BJ (cell line): ENCODE measurements around the gene SLAMF1. TPM values are rescaled to one million over a fixed set of nuclear protein-coding genes. Genes with fewer than 3 reads are reported as not detected.

ENCODE experiments used
- CTCF ChIA-PET: fragments of 350-600 bp; formaldehyde crosslinking; extraction: SDS; loops from one replicate; lab custom pipeline; 2021; ENCODE audit warnings: antibody characterized with exemption, inconsistent platforms; lab: Yijun Ruan, JAX
- POLR2A ChIA-PET: fragments of 300-600 bp; sonication (Branson Sonifier 250); formaldehyde crosslinking; extraction: SDS; loops from one replicate; lab custom pipeline; 2021; ENCODE audit warnings: antibody characterized with exemption; lab: Charles Lee
- DNase-seq: peaks from one replicate; pipeline ENCODE4 v3.0.0-alpha.2; 2011; ENCODE audit warnings: low read depth
- H3K27me3 ChIP-seq: 2 replicates; pipeline ENCODE4 v1.6.0; 2011; ENCODE audit warnings: low read length; ENCODE audit not compliant: control insufficient read depth, insufficient read depth
- H3K36me3 ChIP-seq: 2 replicates; pipeline ENCODE4 v1.5.1; 2011; ENCODE audit warnings: low read length; ENCODE audit not compliant: control insufficient read depth, insufficient read depth
- H3K4me3 ChIP-seq: 2 replicates; pipeline ENCODE4 v1.5.1; 2011; ENCODE audit warnings: low read depth, mild to moderate bottlenecking, control low read depth, low read length
- CTCF ChIP-seq: IDR thresholded peaks from 2 replicates; pipeline ENCODE4 v1.5.1; 2011; ENCODE audit warnings: low read depth, mild to moderate bottlenecking, control low read depth, inconsistent platforms, low read length, moderate library complexity; ENCODE audit not compliant: insufficient read depth
- polyA plus RNA-seq: library from polyadenylated mRNA; depleted of rRNA; stranded (reverse); fragments of >200 nt; gene quantifications from 2 replicates; pipeline ENCODE4 v1.2.3, GENCODE V29; 2011

The SLAMF1 gene
- polyA plus RNA-seq, 1 experiment = not detected

GRCh38 chr1:160625725-160626498 lies 20.9 kb downstream of the SLAMF1 start:
- H3K4me3 ChIP-seq = no peak overlapping the region
- no peak for TF ChIP-seq CTCF
- CTCF ChIA-PET = no interaction called here
- H3K36me3 ChIP-seq = no peaks in the 10 kb centered on the region
- no peak for DNase-seq
- POLR2A ChIA-PET = no interaction called here
- H3K27me3 ChIP-seq = no peaks in the 10 kb centered on the region

GRCh38 chr1:160625321-160625720 lies 21.5 kb downstream of the SLAMF1 start:
- Histone ChIP-seq H3K27me3 (no peaks in the 10 kb centered on the region), H3K36me3 (no peaks in the 10 kb centered on the region), H3K4me3 (no peak overlapping the region)
- POLR2A ChIA-PET = no interaction called here
- CTCF ChIA-PET = no interaction called here
- DNase-seq = no peak
- TF ChIP-seq CTCF = no peak

DNA sequence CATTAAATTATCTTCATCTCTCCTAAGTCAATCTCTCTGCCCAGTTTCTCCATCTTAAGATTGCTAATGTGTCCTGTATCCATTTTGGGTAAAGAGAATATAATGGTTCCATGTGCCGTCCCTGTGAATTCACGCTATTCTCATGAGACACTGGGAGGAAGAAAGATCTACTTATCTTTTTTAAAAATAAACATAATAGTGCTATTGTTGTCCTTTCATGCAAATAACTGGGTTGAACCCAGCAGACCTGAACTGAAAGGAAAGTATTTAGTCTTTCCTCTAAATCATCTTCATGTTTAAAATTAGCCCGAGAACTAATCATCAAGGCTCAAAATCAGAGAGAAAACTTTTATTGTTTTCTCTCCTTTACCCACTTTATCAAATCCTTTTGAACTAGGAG lies 22.4 kb downstream of the SLAMF1 start:
- POLR2A ChIA-PET = no interaction called here

DNA sequence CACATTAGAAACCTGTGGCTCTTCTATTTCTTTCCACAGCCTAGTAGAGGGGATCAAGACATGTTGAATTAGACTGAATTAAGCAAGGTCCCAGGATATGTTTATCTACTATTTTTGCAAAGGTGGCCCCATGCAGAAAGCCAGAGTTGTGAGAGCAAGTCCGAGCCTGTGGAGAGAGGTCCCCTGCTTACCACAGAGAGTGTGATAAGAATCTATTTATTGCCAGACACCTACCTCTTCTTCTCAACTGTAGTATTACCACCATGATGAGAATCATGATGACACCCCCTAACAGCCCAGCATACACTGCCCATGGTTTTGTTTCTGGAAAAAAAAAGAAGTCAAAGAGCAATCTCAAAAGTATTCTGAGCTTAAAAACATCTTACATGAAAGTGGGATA lies 23.0 kb downstream of the SLAMF1 start:
- no peak for DNase-seq
- Histone ChIP-seq H3K36me3 (no peaks in the 10 kb centered on the region), H3K4me3 (no peak overlapping the region), H3K27me3 (no peaks in the 10 kb centered on the region)
- POLR2A ChIA-PET = no interaction called here
- CTCF ChIA-PET = no interaction called here
- no peak for TF ChIP-seq CTCF

More for the DNA sequence above, 22.4 kb downstream of the SLAMF1 start:
- Histone ChIP-seq H3K4me3 (no peak overlapping the region), H3K27me3 (no peaks in the 10 kb centered on the region), H3K36me3 (no peaks in the 10 kb centered on the region)
- no peak for DNase-seq
- CTCF ChIA-PET = no interaction called here
- TF ChIP-seq CTCF = no peak

- H3K36me3 ChIP-seq = no peaks in the 10 kb centered on the region
- no peak overlapping the region for H3K4me3 ChIP-seq
- no peak for DNase-seq
- no peak for TF ChIP-seq CTCF
- H3K27me3 ChIP-seq = no peaks in the 10 kb centered on the region
- CTCF ChIA-PET = no interaction called here
- POLR2A ChIA-PET = no interaction called here
Observed at GRCh38 chr1:160623227-160623633, 23.6 kb downstream of the SLAMF1 start.
